Upper lobe of left lung (tissue), 6 donors: Measurements from ENCODE around the gene METTL27. TPM values are rescaled to one million over a fixed set of nuclear protein-coding genes. Genes with fewer than 3 reads are reported as not detected.

ENCODE experiments used
- ATAC-seq, 2 donors: fragments of 200-7000 bp; cut with Tn5 transposase; one replicate each; pipeline ENCODE4 v1.9.1; 2022; ENCODE audit warnings: mild to moderate bottlenecking in 2 of 2, moderate library complexity in 2 of 2; ENCODE audit not compliant: low FRiP score in 2 of 2
- DNase-seq, 2 donors: peaks; one replicate each; pipeline ENCODE4 v3.0.0-alpha.2; 2019 to 2020
- H3K27ac ChIP-seq, 4 donors: fragments of 200-600 bp; sonication (generic); one replicate each; pipeline ENCODE4 v1.5.1; 2016 to 2019
- H3K27me3 ChIP-seq, 4 donors: fragments of 200-600 bp; sonication (generic); one replicate each; pipeline ENCODE4 v1.5.1; 2017 to 2019
- H3K36me3 ChIP-seq, 4 donors: fragments of 200-600 bp; sonication (generic); one replicate each; pipeline ENCODE4 v1.5.1; 2016 to 2019
- H3K4me1 ChIP-seq, 4 donors: fragments of 200-600 bp; sonication (generic); one replicate each; pipeline ENCODE4 v1.5.1; 2018 to 2019
- H3K4me3 ChIP-seq, 4 donors: fragments of 200-600 bp; sonication (generic); one replicate each; pipeline ENCODE4 v1.5.1; 2017 to 2019; ENCODE audit warnings: mild to moderate bottlenecking in 2 of 4, moderate library complexity in 1 of 4
- H3K9me3 ChIP-seq, 4 donors: fragments of 200-600 bp; sonication (generic); one replicate each; pipeline ENCODE4 v1.5.1; 2018 to 2019
- EP300 ChIP-seq, 4 donors: sonication (generic); formaldehyde crosslinking; IDR thresholded peaks; one replicate each; pipeline ENCODE4 v1.5.1; 2017; ENCODE audit warnings: antibody characterized with exemption in 4 of 4, control low read depth in 2 of 4
- POLR2A ChIP-seq, 4 donors: fragments of 450-650 bp; IDR thresholded peaks; one replicate each; pipeline ENCODE4 v1.5.1; 2016 to 2017; ENCODE audit warnings: antibody characterized with exemption in 4 of 4, mild to moderate bottlenecking in 2 of 4
- POLR2AphosphoS5 ChIP-seq, 2 donors: sonication (generic); formaldehyde crosslinking; IDR thresholded peaks; one replicate each; pipeline ENCODE4 v1.5.1; 2017; ENCODE audit warnings: antibody characterized with exemption in 2 of 2
- WGBS, 2 donors: methylation state at CpG; one replicate each; pipeline ENCODE4 v1.1.5; 2017 to 2018; 5-methylcytosine and 5-hydroxymethylcytosine counted together
- total RNA-seq, 6 donors: library from RNA; depleted of rRNA in 4 of 6; stranded (reverse); fragments of >200 nt in 4 of 6; gene quantifications; one replicate each; pipeline versions ENCODE4 v1.1.0 to v1.2.1, GENCODE V29; 2016 to 2021
- TF ChIP-seq, protein P1 (sequence below), 6 experiments: fragments of 450-650 bp in 4 of 6; fragments of 200-600 bp in 2 of 6; sonication (generic) in 2 of 6; IDR thresholded peaks; one replicate each; pipeline ENCODE4 v1.5.1; 2016 to 2019; ENCODE audit warnings: antibody characterized with exemption in 6 of 6
- donor health status: DM: no; HTN: no; CAD: no; lungs with moderate emphysema.
- donor health status: DM: no; HTN: yes; CAD: no; lungs with severe emphysema.

METTL27 gene
- total RNA-seq, 6 donors from 2014 or later, result 3.0 to 23.0 (median 7.2) TPM

DNA sequence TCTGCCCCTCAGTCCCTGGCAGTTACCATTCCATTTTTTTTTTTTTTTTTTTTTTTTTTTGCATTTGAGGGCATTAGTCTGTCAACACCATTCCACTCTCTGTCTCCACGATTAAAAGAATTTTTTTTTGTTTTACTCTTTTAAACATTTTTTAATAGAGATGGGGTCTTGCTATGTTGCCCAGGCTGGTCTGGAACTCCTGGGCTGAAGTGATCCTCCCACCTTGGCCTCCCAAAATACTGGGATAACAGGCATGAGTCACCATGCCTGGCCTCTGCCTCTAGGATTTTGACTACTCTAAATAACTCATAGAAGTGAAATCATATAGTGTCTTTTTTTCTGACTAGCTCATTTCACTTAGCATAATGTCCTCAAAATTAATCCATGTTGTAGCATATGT is 55.7 kb downstream of the METTL27 start:
- WGBS, 2 donors, result 79 to 90% methylated on average over 1 of the region's 1 CpG
- H3K4me1 ChIP-seq, result no peaks in the 10 kb centered on the region
- TF ChIP-seq POLR2AphosphoS5 (IDR thresholded peaks at IDR 0.05), result no peak
- TF ChIP-seq, protein P1, sequence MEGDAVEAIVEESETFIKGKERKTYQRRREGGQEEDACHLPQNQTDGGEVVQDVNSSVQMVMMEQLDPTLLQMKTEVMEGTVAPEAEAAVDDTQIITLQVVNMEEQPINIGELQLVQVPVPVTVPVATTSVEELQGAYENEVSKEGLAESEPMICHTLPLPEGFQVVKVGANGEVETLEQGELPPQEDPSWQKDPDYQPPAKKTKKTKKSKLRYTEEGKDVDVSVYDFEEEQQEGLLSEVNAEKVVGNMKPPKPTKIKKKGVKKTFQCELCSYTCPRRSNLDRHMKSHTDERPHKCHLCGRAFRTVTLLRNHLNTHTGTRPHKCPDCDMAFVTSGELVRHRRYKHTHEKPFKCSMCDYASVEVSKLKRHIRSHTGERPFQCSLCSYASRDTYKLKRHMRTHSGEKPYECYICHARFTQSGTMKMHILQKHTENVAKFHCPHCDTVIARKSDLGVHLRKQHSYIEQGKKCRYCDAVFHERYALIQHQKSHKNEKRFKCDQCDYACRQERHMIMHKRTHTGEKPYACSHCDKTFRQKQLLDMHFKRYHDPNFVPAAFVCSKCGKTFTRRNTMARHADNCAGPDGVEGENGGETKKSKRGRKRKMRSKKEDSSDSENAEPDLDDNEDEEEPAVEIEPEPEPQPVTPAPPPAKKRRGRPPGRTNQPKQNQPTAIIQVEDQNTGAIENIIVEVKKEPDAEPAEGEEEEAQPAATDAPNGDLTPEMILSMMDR (IDR thresholded peaks at IDR 0.05), result no peak
- no peak for TF ChIP-seq POLR2A (IDR thresholded peaks at IDR 0.05)
- TF ChIP-seq EP300 (IDR thresholded peaks at IDR 0.05), result no peak
- no peaks in the 10 kb centered on the region for H3K36me3 ChIP-seq
- ATAC-seq, result no peak
- no peaks in the 10 kb centered on the region for H3K27me3 ChIP-seq
- H3K27ac ChIP-seq, result no peak overlapping the region
- no peak for DNase-seq
- no peak overlapping the region for H3K4me3 ChIP-seq
- no peaks in the 10 kb centered on the region for H3K9me3 ChIP-seq

Other genes starting within 250 kb of the METTL27 start
- 10 to 100 TPM in 5 of 6 donors, 1 to 10 TPM in 1; 8.1 to 39.8 (median 14.4) TPM for gene MLXIPL, start 218.0 kb downstream of the METTL27 start, total RNA-seq
- gene VPS37D, start 174.7 kb downstream of the METTL27 start, total RNA-seq, result 1 to 10 TPM; 1.0 to 4.3 (median 1.5) TPM
- 10 to 100 TPM in 4 of 6 donors, 1 to 10 TPM in 2; 6.9 to 13.1 (median 10.3) TPM for gene DNAJC30, start 159.1 kb downstream of the METTL27 start, total RNA-seq
- 10 to 100 TPM; 19.9 to 52.3 (median 48.8) TPM for gene BUD23, start 158.9 kb downstream of the METTL27 start, total RNA-seq
- 10 to 100 TPM in 2 of 6 donors, 1 to 10 TPM in 4; 4.1 to 16.9 (median 5.9) TPM for gene STX1A, start 122.8 kb downstream of the METTL27 start, total RNA-seq
- 10 to 100 TPM; 13.6 to 35.3 (median 28.2) TPM for gene ABHD11, start 103.7 kb downstream of the METTL27 start, total RNA-seq
- gene CLDN3, start 72.2 kb downstream of the METTL27 start, total RNA-seq, result 10 to 100 TPM; 21.9 to 95.0 (median 43.9) TPM
- 100 to 1,000 TPM in 5 of 6 donors, 10 to 100 TPM in 1; 88.0 to 231 (median 169) TPM for gene CLDN4, start 11.5 kb downstream of the METTL27 start, total RNA-seq
- not detected for gene TMEM270, start 18.6 kb upstream of the METTL27 start, total RNA-seq
- gene ELN, start 185.7 kb upstream of the METTL27 start, total RNA-seq, result 100 to 1,000 TPM in 5 of 6 donors, 10 to 100 TPM in 1; 24.4 to 582 (median 229) TPM
- gene LIMK1, start 241.3 kb upstream of the METTL27 start, total RNA-seq, result 10 to 100 TPM; 15.9 to 51.9 (median 33.0) TPM